B cell (primary cell): ENCODE results near the gene FXR1.

Experiments
- CTCF ChIP-seq: fragments of 200-600 bp; IDR thresholded peaks from one replicate; pipeline ENCODE4 v1.8.0; 2022; ENCODE audit warnings: antibody characterized with exemption, mild to moderate bottlenecking
- EZH2 ChIP-seq: IDR thresholded peaks from 2 replicates; pipeline ENCODE4 v1.6.1; 2012; ENCODE audit warnings: borderline replicate concordance, low read depth, mild to moderate bottlenecking, moderate library complexity, low read length; ENCODE audit not compliant: insufficient read depth, poor library complexity, severe bottlenecking

GRCh38 chr3:180912304-180913296, at the start of gene FXR1:
- peak; percentile 72 for TF ChIP-seq CTCF
- TF ChIP-seq EZH2, result no peak
